AG09319 (cell line): ENCODE results near the gene PCDHA9.
"Not testable (repeated sequence)": the region's sequence is repeated elsewhere in the genome, so short reads cannot be mapped to it uniquely, and the experiment has no call there.

Experiments
- DNase-seq: peaks from one replicate; pipeline ENCODE4 v3.0.0-alpha.2; 2010; ENCODE audit warnings: low read depth; ENCODE audit errors: extremely low read depth
- CTCF ChIP-seq: IDR thresholded peaks from 2 replicates; pipeline ENCODE4 v1.5.1; 2011; ENCODE audit warnings: low read depth, mild to moderate bottlenecking, inconsistent platforms, low read length, moderate library complexity

The PCDHA9 gene

GRCh38 chr5:140833993-140834392, 14.2 kb upstream of the PCDHA9 start, which contains the start of gene PCDHA7:
Gene PCDHA7, plus strand, starts transcription at chr5:140834269. Its CDS starts 115 bp downstream, at chr5:140834384.
- DNase-seq = no peak
- no peak for TF ChIP-seq CTCF

- DNase-seq = not testable (repeated sequence)
These were observed 13.7 kb upstream of the PCDHA9 start for GRCh38 chr5:140834439-140835008.

- DNase-seq = no peak
- TF ChIP-seq CTCF = no peak
These were observed 12.3 kb upstream of the PCDHA9 start for GRCh38 chr5:140835622-140836510.

- peak; percentile 26 for TF ChIP-seq CTCF
- DNase-seq = no peak
These were observed 6.9 kb upstream of the PCDHA9 start, which contains the start of gene PCDHA8 for GRCh38 chr5:140840978-140841962. Gene PCDHA8, plus strand, starts transcription at chr5:140841187. Its CDS starts 135 bp downstream, at chr5:140841322.

GRCh38 chr5:140842798-140843733, 5.1 kb upstream of the PCDHA9 start:
- no peak for TF ChIP-seq CTCF
- DNase-seq = no peak

GRCh38 chr5:140849831-140850634, 1.9 kb downstream of the PCDHA9 start:
- DNase-seq = not testable (repeated sequence)
